ENCODE measurements around the gene TNNT2. TPM values are rescaled to one million over a fixed set of nuclear protein-coding genes. Genes with fewer than 3 reads are reported as not detected.

The TNNT2 gene
- total and polyA plus RNA-seq, 5 donors: 5,203 to 16,707 (median 7,247) TPM

GRCh38 chr1:201312298-201312697 lies 65.2 kb downstream of the TNNT2 start:
- H3K4me1 ChIP-seq (ENCODE audit: control insufficient read depth, insufficient read depth, low read length): peaks cover 11% of the 10 kb centered on the region
- intact Hi-C loops (cut with DNase I): no loop called here
- 87% methylated on average over 7 of the region's 7 CpGs for WGBS
- no peaks in the 10 kb centered on the region for H3K27me3 ChIP-seq (ENCODE audit: control insufficient read depth, insufficient read depth)
- ATAC-seq: no peak
- H3K27ac ChIP-seq (ENCODE audit: low read length): no peak overlapping the region
- no peak for DNase-seq
- H3K4me3 ChIP-seq (ENCODE audit: low read length): no peak overlapping the region
- no peaks in the 10 kb centered on the region for H3K9me3 ChIP-seq (ENCODE audit: control insufficient read depth, low read length)

- Histone ChIP-seq H3K4me1 (ENCODE audit: control insufficient read depth, insufficient read depth, low read length) (peaks cover 11% of the 10 kb centered on the region), H3K4me3 (ENCODE audit: low read length) (no peak overlapping the region), H3K27me3 (ENCODE audit: control insufficient read depth, insufficient read depth) (no peaks in the 10 kb centered on the region), H3K9me3 (ENCODE audit: control insufficient read depth, low read length) (no peaks in the 10 kb centered on the region), H3K27ac (ENCODE audit: low read length) (peak overlapping the region; percentile 47)
- intact Hi-C loops (cut with DNase I): no loop called here
- DNase-seq (no peak), ATAC-seq (no peak)
- WGBS: 67% methylated on average over 8 of the region's 8 CpGs
These were observed 66.0 kb downstream of the TNNT2 start for GRCh38 chr1:201311356-201312011.

GRCh38 chr1:201310986-201311355 lies 66.5 kb downstream of the TNNT2 start:
- H3K4me3 ChIP-seq (ENCODE audit: low read length): no peak overlapping the region
- H3K27ac ChIP-seq (ENCODE audit: low read length): peak overlapping the region; percentile 47
- WGBS: 31% methylated on average over 4 of the region's 4 CpGs
- intact Hi-C loops (cut with DNase I): no loop called here
- H3K4me1 ChIP-seq (ENCODE audit: control insufficient read depth, insufficient read depth, low read length): peaks cover 11% of the 10 kb centered on the region
- peak; percentile 25 to 55 for ATAC-seq
- H3K27me3 ChIP-seq (ENCODE audit: control insufficient read depth, insufficient read depth): no peaks in the 10 kb centered on the region
- H3K9me3 ChIP-seq (ENCODE audit: control insufficient read depth, low read length): no peaks in the 10 kb centered on the region
- DNase-seq: peak in 2 of 3 donors; percentile 40 to 58

- Histone ChIP-seq H3K27me3 (ENCODE audit: control insufficient read depth, insufficient read depth) (no peaks in the 10 kb centered on the region), H3K4me3 (ENCODE audit: low read length) (no peak overlapping the region), H3K27ac (ENCODE audit: low read length) (peak overlapping the region; percentile 10), H3K4me1 (ENCODE audit: control insufficient read depth, insufficient read depth, low read length) (peaks cover 11% of the 10 kb centered on the region), H3K9me3 (ENCODE audit: control insufficient read depth, low read length) (no peaks in the 10 kb centered on the region)
- intact Hi-C loops (cut with DNase I): no loop called here
- ATAC-seq (peak in 1 of 2 donors; percentile 7), DNase-seq (no peak)
- 51% methylated on average over 7 of the region's 7 CpGs for WGBS
These were observed 67.1 kb downstream of the TNNT2 start for GRCh38 chr1:201310251-201310985.

DNA sequence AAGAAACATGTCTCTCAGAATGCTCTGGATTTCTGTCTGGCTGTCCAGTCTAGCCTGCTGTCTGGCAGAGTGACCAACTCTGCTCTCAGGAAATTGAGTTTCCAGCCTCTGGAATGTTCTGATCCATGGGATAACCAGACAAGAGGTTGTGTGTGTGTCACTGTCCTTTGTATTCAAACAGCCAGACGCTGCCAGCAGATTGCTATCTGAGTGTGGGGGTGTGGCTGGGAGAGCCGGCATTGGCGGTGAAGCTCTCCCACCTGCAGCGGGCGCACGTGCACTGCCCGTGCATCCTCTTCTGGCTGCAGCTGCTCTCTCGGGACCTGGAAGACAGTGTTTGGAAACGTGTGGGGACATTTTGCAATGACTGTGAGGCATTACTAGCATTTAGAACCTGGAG lies 68.1 kb downstream of the TNNT2 start:
- H3K9me3 ChIP-seq (ENCODE audit: control insufficient read depth, low read length): no peaks in the 10 kb centered on the region
- peak; percentile 60 to 77 for ATAC-seq
- intact Hi-C loops (cut with DNase I): no loop called here
- H3K27ac ChIP-seq (ENCODE audit: low read length): no peak overlapping the region
- WGBS: 11% methylated on average over 9 of the region's 9 CpGs
- H3K27me3 ChIP-seq (ENCODE audit: control insufficient read depth, insufficient read depth): no peaks in the 10 kb centered on the region
- peak; percentile 54 to 78 (median 76) for DNase-seq
- peaks cover 11% of the 10 kb centered on the region for H3K4me1 ChIP-seq (ENCODE audit: control insufficient read depth, insufficient read depth, low read length)
- no peak overlapping the region for H3K4me3 ChIP-seq (ENCODE audit: low read length)

Other genes with a start within 250 kb of the TNNT2 start
- 10 to 100 TPM; 45.3 to 54.6 (median 46.6) TPM for gene TMEM9, start 223.2 kb downstream of the TNNT2 start, total RNA-seq
- 44.4 TPM for gene TMEM9, start 223.2 kb downstream of the TNNT2 start, polyA plus RNA-seq
- 1 to 10 TPM in 1 of 4 donors, under 1 TPM in 3; 0.14 to 1.6 (median 0.48) TPM for gene IGFN1, start 186.9 kb downstream of the TNNT2 start, total RNA-seq
- gene IGFN1, start 186.9 kb downstream of the TNNT2 start, polyA plus RNA-seq: 0.54 TPM
- gene PKP1, start 94.2 kb downstream of the TNNT2 start, total RNA-seq: under 1 TPM in 2 of 4 donors, not detected in 2; 0.03 to 0.22 TPM
- gene PKP1, start 94.2 kb downstream of the TNNT2 start, polyA plus RNA-seq: 0.02 TPM
- gene LAD1, start 21.6 kb upstream of the TNNT2 start, total RNA-seq: 1 to 10 TPM; 1.3 to 4.0 (median 2.4) TPM
- 5.0 TPM for gene LAD1, start 21.6 kb upstream of the TNNT2 start, polyA plus RNA-seq
- 100 to 1,000 TPM in 2 of 4 donors, 10 to 100 TPM in 2; 77.9 to 215 (median 100) TPM for gene TNNI1, start 44.0 kb upstream of the TNNT2 start, total RNA-seq
- gene TNNI1, start 44.0 kb upstream of the TNNT2 start, polyA plus RNA-seq: 81.3 TPM
- gene PHLDA3, start 91.5 kb upstream of the TNNT2 start, total RNA-seq: 10 to 100 TPM; 21.8 to 47.4 (median 29.9) TPM
- gene PHLDA3, start 91.5 kb upstream of the TNNT2 start, polyA plus RNA-seq: 18.1 TPM
- gene CSRP1, start 129.4 kb upstream of the TNNT2 start, total RNA-seq: 100 to 1,000 TPM in 3 of 4 donors, 10 to 100 TPM in 1; 97.2 to 343 (median 132) TPM
- gene CSRP1, start 129.4 kb upstream of the TNNT2 start, polyA plus RNA-seq: 121 TPM
- 10 to 100 TPM; 13.3 to 29.1 (median 20.6) TPM for gene NAV1, start 161.4 kb upstream of the TNNT2 start, total RNA-seq
- 8.0 TPM for gene NAV1, start 161.4 kb upstream of the TNNT2 start, polyA plus RNA-seq

Data from right cardiac atrium (tissue), 5 donors.